Naive thymus-derived CD8-positive, alpha-beta T cell (primary cell): ENCODE results near the gene SMYD3. TPM values are rescaled to one million over a fixed set of nuclear protein-coding genes. Genes with fewer than 3 reads are reported as not detected.
A peak's percentile ranks its signal among the peaks of the same experiment; 100 is the strongest.

Experiments used
- ATAC-seq, 2 donors: fragments of 150-1000 bp; cut with Tn5 transposase in 1 of 2; sonication (Bioruptor Pico), chemical (Tn5 transposase) in 1 of 2; 1 replicate in 1 of 2; 2 replicates in 1 of 2; pipeline ENCODE4 v1.10.0; 2021; ENCODE audit warnings: mild to moderate bottlenecking in 2 of 2, moderate library complexity in 2 of 2
- POLR2A ChIA-PET: fragments of 350-600 bp; sonication (Branson Sonifier 250); formaldehyde crosslinking; loops from one replicate; lab custom pipeline; 2021; ENCODE audit warnings: antibody characterized with exemption; lab: Charles Lee
- DNase-seq, 10 donors: peaks; one replicate each; pipeline versions ENCODE4 v3.0.0 to v3.0.0-alpha.2; 2020 to 2022
- H3K27ac Mint-ChIP-seq, 10 donors: one replicate each; pipeline ENCODE4 v1.8.0; 2020 to 2022; ENCODE audit warnings: mild to moderate bottlenecking in 10 of 10, mixed read lengths in 10 of 10, moderate library complexity in 4 of 10, inconsistent platforms in 1 of 10
- H3K27me3 Mint-ChIP-seq, 5 donors: one replicate each; pipeline ENCODE4 v1.8.0; 2021 to 2022; ENCODE audit warnings: mixed read lengths in 5 of 5
- H3K36me3 Mint-ChIP-seq, 3 donors: one replicate each; pipeline ENCODE4 v1.8.0; 2020 to 2022; ENCODE audit warnings: mixed read lengths in 3 of 3, mild to moderate bottlenecking in 2 of 3, inconsistent platforms in 1 of 3
- H3K4me1 Mint-ChIP-seq, 4 donors: one replicate each; pipeline ENCODE4 v1.8.0; 2021 to 2022; ENCODE audit warnings: mixed read lengths in 4 of 4
- H3K4me3 Mint-ChIP-seq, 10 donors: one replicate each; pipeline ENCODE4 v1.8.0; 2020 to 2022; ENCODE audit warnings: mild to moderate bottlenecking in 10 of 10, mixed read lengths in 10 of 10, moderate library complexity in 6 of 10, inconsistent platforms in 1 of 10
- H3K9me3 Mint-ChIP-seq, 9 donors: one replicate each; pipeline ENCODE4 v1.8.0; 2020 to 2022; ENCODE audit warnings: mixed read lengths in 9 of 9, mild to moderate bottlenecking in 3 of 9, inconsistent platforms in 1 of 9, moderate library complexity in 1 of 9
- polyA plus RNA-seq, 3 donors: library from polyadenylated mRNA; unstranded; fragments of 300-500 nt; fragmentation: Illumina TruSeq; gene quantifications; one replicate each; pipeline ENCODE4 v1.2.3, GENCODE V29; 2021
- total RNA-seq, 8 experiments: library from RNA in 2 of 8; stranded (reverse) in 2 of 8; gene quantifications; one replicate each; pipeline ENCODE4 v1.2.3 and lab custom pipeline; 2021 to 2026

Gene SMYD3
- total and polyA plus RNA-seq, 5 experiments from 2014 or later, result 19.1 to 42.1 (median 36.5) TPM

DNA sequence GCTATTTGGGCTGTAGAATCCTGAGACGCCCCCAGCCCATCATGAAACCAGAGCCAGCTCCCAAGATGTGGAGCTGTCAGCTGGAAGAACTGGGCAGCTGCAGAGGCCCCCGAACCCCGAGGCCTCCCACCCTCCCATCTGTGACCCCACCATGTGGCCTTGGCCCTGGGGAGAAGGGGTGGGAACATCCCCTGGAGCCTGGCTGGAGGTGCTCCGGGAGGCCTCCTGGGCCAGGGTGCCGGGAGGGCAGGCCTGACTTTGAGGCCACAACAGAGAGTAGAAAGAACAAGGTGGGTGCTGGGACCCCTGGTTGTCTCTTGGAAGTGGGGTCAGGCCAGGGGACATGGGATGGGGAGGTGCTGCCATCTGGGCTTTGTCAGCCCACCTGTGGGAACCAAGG is 6.0 kb upstream of the SMYD3 start:
- peaks cover 0 to 2% (median 0%) of the 10 kb centered on the region in 3 donors for H3K36me3 Mint-ChIP-seq
- no peak for ATAC-seq
- H3K27me3 Mint-ChIP-seq, result no peaks in the 10 kb centered on the region
- H3K9me3 Mint-ChIP-seq, result peaks cover 0 to 23% (median 4%) of the 10 kb centered on the region in 9 donors
- DNase-seq, result no peak
- peaks cover 0 to 5% (median under 1%) of the 10 kb centered on the region in 4 donors for H3K4me1 Mint-ChIP-seq
- no peak overlapping the region for H3K27ac Mint-ChIP-seq
- POLR2A ChIA-PET, result no interaction called here
- no peak overlapping the region for H3K4me3 Mint-ChIP-seq

DNA sequence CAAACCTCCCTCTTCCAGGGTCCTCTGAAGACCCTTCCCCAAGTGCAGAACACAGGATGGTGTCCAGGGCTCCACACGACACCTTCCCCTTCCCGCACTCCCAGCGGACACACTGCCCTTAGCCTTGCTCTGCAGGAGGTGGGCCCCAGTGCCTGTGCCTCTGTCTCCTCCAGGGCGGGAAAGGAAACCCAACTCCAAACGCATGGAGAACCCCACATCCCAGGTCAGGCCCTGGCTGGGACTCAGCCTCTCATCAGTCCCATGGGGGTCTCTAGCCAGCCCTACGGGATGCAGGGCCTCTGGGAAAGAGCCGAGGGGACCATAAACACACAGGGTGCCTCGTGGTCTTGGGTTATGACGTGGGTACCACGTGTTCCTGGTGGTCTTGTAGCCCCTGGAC is 5.6 kb upstream of the SMYD3 start:
- H3K27ac Mint-ChIP-seq, result no peak overlapping the region
- peaks cover 0 to 2% (median 0%) of the 10 kb centered on the region in 3 donors for H3K36me3 Mint-ChIP-seq
- ATAC-seq (no peak), DNase-seq (no peak)
- no peak overlapping the region for H3K4me3 Mint-ChIP-seq
- no peaks in the 10 kb centered on the region for H3K27me3 Mint-ChIP-seq
- H3K4me1 Mint-ChIP-seq, result peaks cover 0 to 8% (median 4%) of the 10 kb centered on the region in 4 donors
- POLR2A ChIA-PET, result no interaction called here
- H3K9me3 Mint-ChIP-seq, result peaks cover 0 to 23% (median 4%) of the 10 kb centered on the region in 9 donors

DNA sequence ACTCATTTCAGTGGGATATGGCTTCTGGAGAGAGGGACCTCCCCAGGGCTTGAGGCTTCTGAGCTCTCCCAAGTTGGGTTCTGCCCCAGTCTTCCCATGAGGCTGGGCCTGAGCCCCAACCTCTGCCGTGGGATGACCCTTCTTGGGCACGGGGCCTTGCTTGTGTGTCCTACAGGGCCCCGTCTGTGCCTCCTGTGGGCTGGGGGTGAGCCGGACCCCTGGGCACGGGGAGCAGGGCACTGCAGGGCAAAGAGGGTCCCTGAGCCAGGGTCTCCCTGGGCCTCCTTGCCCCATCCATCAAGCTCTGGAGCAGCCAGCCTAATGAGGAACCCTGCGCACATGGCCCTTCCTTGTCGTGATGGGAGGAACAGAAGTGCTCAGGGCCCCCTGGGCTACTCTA is 5.2 kb upstream of the SMYD3 start:
- H3K36me3 Mint-ChIP-seq, result peaks cover 0 to 2% (median 0%) of the 10 kb centered on the region in 3 donors

DNA sequence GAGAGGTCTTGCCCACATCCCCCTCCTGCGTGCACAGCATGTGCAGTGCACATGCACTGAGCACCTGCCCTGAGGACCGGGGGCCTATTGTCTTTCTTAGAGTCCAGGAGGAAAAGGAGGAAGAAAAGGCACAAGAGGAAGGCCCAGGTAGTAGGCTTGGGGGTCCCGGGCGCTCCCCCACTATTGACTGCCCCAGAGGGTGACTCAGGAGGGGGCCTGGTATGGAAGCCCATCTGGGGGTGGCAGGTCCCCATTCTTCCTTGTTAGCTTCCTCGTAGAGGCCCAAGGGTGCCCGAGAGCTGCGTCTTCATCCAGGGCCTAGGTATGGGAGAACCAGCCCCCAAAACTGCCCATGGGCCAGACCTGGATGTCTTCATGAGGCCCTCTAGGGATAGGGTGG is 4.1 kb upstream of the SMYD3 start:
- no peak overlapping the region for H3K27ac Mint-ChIP-seq
- POLR2A ChIA-PET, result no interaction called here
- ATAC-seq (no peak), DNase-seq (no peak)
- H3K27me3 Mint-ChIP-seq, result no peaks in the 10 kb centered on the region
- peaks cover 0 to 23% (median 4%) of the 10 kb centered on the region in 9 donors for H3K9me3 Mint-ChIP-seq
- peaks cover 4 to 16% (median 14%) of the 10 kb centered on the region in 4 donors for H3K4me1 Mint-ChIP-seq
- H3K4me3 Mint-ChIP-seq, result no peak overlapping the region
- H3K36me3 Mint-ChIP-seq, result peaks cover 0 to 2% (median 0%) of the 10 kb centered on the region in 3 donors

More for the DNA sequence above, 5.2 kb upstream of the SMYD3 start:
- Mint-ChIP-seq H3K9me3 (peaks cover 0 to 23% (median 4%) of the 10 kb centered on the region in 9 donors), H3K27me3 (no peaks in the 10 kb centered on the region), H3K27ac (no peak overlapping the region), H3K4me1 (peaks cover 0 to 12% (median 8%) of the 10 kb centered on the region in 4 donors), H3K4me3 (no peak overlapping the region)
- POLR2A ChIA-PET, result no interaction called here
- no peak for ATAC-seq
- no peak for DNase-seq

DNA sequence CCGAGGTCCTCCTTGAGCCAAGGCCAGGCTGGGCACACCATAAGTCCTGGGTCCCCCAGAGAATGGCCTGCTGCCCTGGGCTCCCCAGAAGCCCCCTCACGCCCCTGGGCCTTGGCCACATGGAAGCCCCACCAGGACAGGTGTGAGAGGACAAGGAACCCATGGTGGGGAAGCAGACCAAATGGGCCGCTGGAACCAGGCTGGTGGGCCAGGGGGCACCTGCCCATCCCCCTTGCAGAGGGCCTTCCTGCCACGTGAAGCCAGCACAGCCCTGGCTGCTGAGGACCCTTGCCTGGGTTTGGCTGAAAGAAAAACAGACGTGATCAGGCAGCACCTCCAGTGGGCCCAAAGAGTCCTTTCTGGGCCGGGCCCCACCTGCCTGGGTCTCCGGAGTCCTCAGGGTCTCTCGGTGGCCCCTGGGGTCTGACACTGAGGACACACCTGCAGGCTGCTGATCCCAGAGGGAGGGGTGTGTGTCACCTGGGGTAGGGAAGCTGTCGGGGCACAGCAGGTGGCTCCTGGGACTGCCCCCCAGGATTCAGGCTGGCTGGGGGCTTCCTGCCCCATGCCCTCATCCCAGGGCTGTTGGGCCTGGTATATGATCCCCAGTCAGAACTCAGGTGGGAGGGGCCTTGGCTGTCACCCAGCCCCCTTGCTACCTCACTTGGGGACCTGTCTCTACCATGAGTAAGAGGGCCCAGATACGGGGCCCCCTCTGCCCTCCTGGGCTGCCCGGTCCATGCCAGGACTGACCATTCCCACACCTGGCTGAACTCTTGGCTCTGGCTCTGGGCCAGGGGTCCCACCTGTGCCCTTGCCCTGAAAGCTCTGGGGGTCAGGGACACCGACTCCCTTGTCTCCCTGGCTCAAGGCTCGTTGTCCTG is 3.3 kb upstream of the SMYD3 start:
- no peak overlapping the region for H3K27ac Mint-ChIP-seq
- POLR2A ChIA-PET, result no interaction called here
- no peak for ATAC-seq
- peaks cover 0 to 17% (median 4%) of the 10 kb centered on the region in 9 donors for H3K9me3 Mint-ChIP-seq
- peaks cover 11 to 25% (median 23%) of the 10 kb centered on the region in 4 donors for H3K4me1 Mint-ChIP-seq
- H3K36me3 Mint-ChIP-seq, result peaks cover 0 to 2% (median 0%) of the 10 kb centered on the region in 3 donors
- no peaks in the 10 kb centered on the region for H3K27me3 Mint-ChIP-seq
- H3K4me3 Mint-ChIP-seq, result no peak overlapping the region
- peak in 1 of 10 donors; percentile 56 for DNase-seq

DNA sequence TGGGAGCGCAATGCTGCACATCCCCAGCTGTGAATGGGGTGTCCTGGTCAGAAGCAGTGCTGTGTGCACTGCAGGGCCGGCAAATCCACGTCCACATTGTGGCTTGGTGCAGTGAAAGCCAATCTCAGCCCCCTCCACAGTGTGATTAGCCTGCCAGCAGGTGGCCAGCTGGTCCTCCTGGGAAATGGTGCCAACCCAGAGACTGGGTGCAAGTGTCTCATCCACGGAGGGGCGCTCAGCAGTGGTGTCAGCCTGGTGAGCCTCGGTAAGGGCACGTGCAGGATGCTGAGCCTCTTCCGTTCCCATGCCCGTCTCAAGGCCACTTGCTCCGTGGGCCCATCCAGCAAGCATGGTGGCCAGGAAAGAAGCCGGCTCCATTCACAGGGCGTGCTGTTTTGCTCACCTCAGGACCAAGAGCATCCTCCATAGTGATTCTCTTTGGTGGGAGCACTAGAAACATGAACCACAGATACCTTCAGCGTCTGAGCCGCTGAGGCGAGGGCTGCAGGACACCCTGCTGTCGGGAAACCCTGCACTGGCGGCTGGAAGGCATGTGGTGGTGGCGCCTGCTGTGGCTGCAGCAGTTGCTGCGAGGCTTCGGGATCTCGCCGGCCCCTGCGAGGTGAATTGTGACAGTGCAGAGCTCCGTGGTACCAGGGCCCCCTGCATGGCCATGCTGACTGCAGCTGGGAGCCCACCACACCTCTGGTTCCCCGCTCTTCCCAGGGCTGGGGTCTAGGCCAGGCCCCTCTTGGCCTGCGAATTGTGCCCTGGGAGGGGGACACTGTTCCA is 2.0 kb upstream of the SMYD3 start:
- ATAC-seq (no peak), DNase-seq (peak in 1 of 10 donors; percentile 54)
- H3K36me3 Mint-ChIP-seq, result no peaks in the 10 kb centered on the region
- peak overlapping the region in 2 of 10 donors; percentile 91 to 94 for H3K4me3 Mint-ChIP-seq
- no peak overlapping the region for H3K27ac Mint-ChIP-seq
- peaks cover 0 to 4% (median 0%) of the 10 kb centered on the region in 9 donors for H3K9me3 Mint-ChIP-seq
- no peaks in the 10 kb centered on the region for H3K27me3 Mint-ChIP-seq
- H3K4me1 Mint-ChIP-seq, result peaks cover 14 to 35% (median 29%) of the 10 kb centered on the region in 4 donors
- POLR2A ChIA-PET, result interaction anchor here (0.6 to 0.7 kb wide), 3 partner anchors 30 to 275 kb away, joined by 3 to 6 read pairs (median 4); no protein-coding TSS in a partner anchor

DNA sequence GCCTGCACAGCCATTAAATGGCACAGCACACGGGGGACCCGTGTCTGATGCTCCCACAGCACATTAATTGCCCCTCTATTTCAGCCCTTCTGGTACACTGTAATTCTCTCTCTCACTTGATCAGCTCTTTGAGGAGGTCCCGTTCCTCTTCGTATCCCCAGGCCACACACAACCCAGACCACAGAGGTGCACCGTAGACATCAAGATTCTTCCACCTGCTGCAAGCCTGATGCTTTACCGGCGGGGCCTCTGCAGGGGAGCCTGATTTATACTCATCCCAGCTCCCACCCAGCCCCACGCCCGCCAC is 759 bp downstream of the SMYD3 start:
- DNase-seq, result no peak
- peak overlapping the region; percentile 14 to 94 (median 88) for H3K27ac Mint-ChIP-seq
- ATAC-seq, result peak; percentile 11 to 15
- peaks cover 27 to 54% (median 40%) of the 10 kb centered on the region in 4 donors for H3K4me1 Mint-ChIP-seq
- peak overlapping the region; percentile 85 to 97 (median 90) for H3K4me3 Mint-ChIP-seq
- POLR2A ChIA-PET, result interaction anchor here (1.3 kb wide), 2 partner anchors 61 to 65 kb away, joined by 5 to 8 read pairs; no protein-coding TSS in a partner anchor
- no peaks in the 10 kb centered on the region for H3K9me3 Mint-ChIP-seq
- no peaks in the 10 kb centered on the region for H3K27me3 Mint-ChIP-seq
- H3K36me3 Mint-ChIP-seq, result no peaks in the 10 kb centered on the region

DNA sequence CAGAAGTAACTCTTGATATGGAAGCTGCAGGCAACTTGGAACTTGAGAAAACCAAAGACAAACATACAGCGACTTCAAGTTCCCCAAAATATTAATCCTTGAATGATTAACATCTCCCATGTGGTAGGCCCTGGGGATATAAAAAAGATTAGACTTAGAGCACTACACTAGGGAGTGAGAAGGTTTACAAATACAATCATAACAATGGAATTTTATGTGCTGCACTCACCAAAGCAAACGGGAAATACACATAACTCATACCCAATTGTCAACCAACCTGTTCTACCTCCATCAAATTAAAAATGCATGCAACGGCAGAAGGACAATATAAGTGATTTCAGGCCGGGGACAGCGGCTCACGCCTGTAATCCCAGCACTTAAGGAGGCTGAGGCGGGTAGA is 3.7 kb downstream of the SMYD3 start:
- POLR2A ChIA-PET, result no interaction called here

DNA sequence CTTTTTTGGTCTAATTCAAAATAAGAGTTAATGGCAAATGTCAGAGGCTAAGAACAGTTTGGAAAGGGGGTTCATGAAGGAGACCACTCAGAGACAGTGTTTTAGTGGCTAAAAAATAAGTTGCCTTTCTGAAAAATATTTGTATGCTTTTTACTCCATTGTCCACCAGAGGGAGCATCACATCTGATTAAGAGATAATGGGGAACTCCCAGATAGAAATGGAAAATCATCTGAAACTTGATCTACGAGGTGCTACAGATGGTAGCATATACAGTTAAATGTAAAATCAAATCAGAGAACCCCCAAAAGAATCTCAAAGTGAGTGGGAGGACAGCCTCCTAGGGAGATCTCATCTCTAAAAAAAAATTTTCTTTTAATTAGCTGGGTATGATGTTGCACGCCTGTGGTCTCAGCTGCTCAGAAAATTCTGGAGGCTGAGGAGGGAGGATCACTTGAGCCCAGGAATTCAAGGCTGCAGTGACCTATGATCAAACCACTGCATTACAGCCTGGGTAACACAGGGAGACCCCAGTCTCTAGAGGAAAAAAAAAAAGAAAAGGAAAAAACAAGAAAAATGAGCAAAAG is 9.7 kb downstream of the SMYD3 start:
- POLR2A ChIA-PET, result no interaction called here
- Mint-ChIP-seq H3K36me3 (no peaks in the 10 kb centered on the region), H3K4me1 (peaks cover 6 to 12% (median 10%) of the 10 kb centered on the region in 4 donors), H3K27ac (peak overlapping the region in 4 of 10 donors; percentile 11 to 81 (median 50)), H3K27me3 (no peaks in the 10 kb centered on the region), H3K9me3 (no peaks in the 10 kb centered on the region), H3K4me3 (no peak overlapping the region)
- peak in 5 of 10 donors; percentile 33 to 72 (median 65) for DNase-seq
- peak; percentile 57 to 87 for ATAC-seq

More for the DNA sequence above, 3.7 kb downstream of the SMYD3 start:
- no peaks in the 10 kb centered on the region for H3K36me3 Mint-ChIP-seq
- no peaks in the 10 kb centered on the region for H3K9me3 Mint-ChIP-seq
- no peak overlapping the region for H3K4me3 Mint-ChIP-seq
- ATAC-seq (no peak), DNase-seq (no peak)
- peak overlapping the region in 1 of 10 donors; percentile 35 for H3K27ac Mint-ChIP-seq
- peaks cover 29 to 54% (median 39%) of the 10 kb centered on the region in 4 donors for H3K4me1 Mint-ChIP-seq
- H3K27me3 Mint-ChIP-seq, result no peaks in the 10 kb centered on the region

DNA sequence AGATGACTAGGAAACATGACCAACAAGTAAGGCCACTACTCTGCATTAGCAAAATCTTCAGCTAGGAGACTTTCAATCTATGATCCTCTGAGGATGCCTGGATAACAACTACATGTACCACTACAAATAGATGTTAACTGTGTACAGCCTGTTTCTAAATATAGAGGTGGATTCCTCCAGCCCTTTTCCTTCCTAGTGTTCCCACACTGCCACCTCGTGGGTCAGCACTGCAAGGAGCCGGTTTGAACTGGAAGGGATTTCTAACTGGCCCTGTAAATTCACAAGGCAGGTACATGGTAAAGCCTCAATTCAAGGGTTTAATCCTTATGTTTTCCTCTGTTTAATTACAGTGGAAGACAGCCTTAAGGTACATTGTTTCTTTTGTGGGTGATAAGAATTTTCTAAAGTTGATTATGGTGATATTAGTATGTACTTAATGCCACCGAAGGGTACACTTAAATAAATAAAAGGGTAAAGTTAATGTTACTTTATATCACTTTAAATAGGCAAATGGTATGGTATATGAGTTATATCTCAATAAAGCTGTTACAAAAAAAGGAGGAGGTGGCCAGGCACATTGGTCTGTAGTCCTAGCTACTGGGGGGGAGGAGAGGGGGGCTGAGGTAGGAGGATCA is 14.4 kb downstream of the SMYD3 start:
- H3K27ac Mint-ChIP-seq, result no peak overlapping the region
- peak in 1 of 10 donors; percentile 19 for DNase-seq

DNA sequence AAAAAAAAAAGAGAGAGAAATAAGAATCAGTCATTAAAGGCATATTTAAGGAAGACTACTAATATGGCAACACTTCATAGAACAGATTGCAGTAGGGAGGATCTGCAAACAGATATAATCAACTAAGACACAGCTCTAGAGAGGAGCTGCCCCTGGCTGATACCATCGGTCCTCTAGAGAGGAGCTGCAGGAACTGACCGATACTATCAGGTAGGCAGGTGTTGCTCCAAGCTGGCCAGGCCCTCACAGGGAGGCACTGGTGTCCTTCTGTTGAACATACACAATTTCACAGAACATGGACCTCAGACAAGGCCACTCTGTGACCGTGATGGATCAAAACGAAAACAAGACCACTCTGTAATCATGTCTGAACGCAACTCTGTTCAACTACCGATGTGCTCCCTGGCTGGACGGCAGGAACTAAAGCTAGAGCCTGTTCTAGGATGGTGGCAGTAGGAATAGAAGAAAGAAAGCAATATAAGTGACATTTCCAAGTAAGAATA is 15.5 kb downstream of the SMYD3 start:
- POLR2A ChIA-PET, result no interaction called here
- ATAC-seq (no peak), DNase-seq (no peak)
- H3K4me1 Mint-ChIP-seq, result peaks cover 0 to 13% (median 9%) of the 10 kb centered on the region in 4 donors
- no peaks in the 10 kb centered on the region for H3K9me3 Mint-ChIP-seq
- no peaks in the 10 kb centered on the region for H3K27me3 Mint-ChIP-seq
- peak overlapping the region in 2 of 10 donors; percentile 41 to 80 for H3K27ac Mint-ChIP-seq
- H3K36me3 Mint-ChIP-seq, result peaks cover 4 to 12% (median 9%) of the 10 kb centered on the region in 3 donors
- H3K4me3 Mint-ChIP-seq, result no peak overlapping the region

More for the DNA sequence above, 14.4 kb downstream of the SMYD3 start:
- Mint-ChIP-seq H3K36me3 (peaks cover 4 to 10% (median 9%) of the 10 kb centered on the region in 3 donors), H3K27me3 (no peaks in the 10 kb centered on the region), H3K4me1 (peaks cover 6 to 10% (median 8%) of the 10 kb centered on the region in 4 donors), H3K9me3 (no peaks in the 10 kb centered on the region), H3K4me3 (no peak overlapping the region)
- ATAC-seq, result peak in 1 of 2 donors; percentile 33
- POLR2A ChIA-PET, result no interaction called here

DNA sequence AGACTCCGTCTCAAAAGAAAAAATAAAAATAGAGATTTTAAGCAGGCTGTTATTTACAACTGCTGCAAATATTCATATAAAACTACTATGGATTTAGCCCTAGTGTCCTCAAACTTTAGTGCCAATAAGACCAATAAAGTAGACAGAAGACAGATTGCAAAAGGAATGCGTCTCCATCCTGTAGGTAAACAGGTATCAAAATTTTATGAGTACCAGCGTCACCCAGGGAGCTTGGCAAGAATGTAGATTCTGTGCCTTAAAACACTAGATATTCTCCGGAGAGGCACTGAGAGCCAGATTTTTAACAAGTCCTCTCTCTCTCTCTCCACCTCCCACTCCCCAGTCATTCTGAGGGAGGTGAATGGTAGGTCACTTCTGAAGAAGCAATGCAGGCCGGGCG is 18.4 kb downstream of the SMYD3 start:
- H3K27me3 Mint-ChIP-seq, result no peaks in the 10 kb centered on the region
- no peak overlapping the region for H3K27ac Mint-ChIP-seq
- peaks cover 5 to 24% (median 11%) of the 10 kb centered on the region in 4 donors for H3K4me1 Mint-ChIP-seq
- DNase-seq (no peak), ATAC-seq (no peak)
- no peak overlapping the region for H3K4me3 Mint-ChIP-seq
- H3K36me3 Mint-ChIP-seq, result peaks cover 4 to 12% (median 9%) of the 10 kb centered on the region in 3 donors
- no peaks in the 10 kb centered on the region for H3K9me3 Mint-ChIP-seq
- POLR2A ChIA-PET, result no interaction called here
